HG03342 (cell line): ENCODE measurements around the gene SUPT6H.
"Not testable (repeated sequence)": the region's sequence is repeated elsewhere in the genome, so short reads cannot be mapped to it uniquely, and the experiment has no call there.

Experiments used
- ATAC-seq: cut with Tn5 transposase; IDR thresholded peaks from one replicate; pipeline ENCODE4 v1.9.1; 2021; ENCODE audit warnings: mild to moderate bottlenecking, moderate library complexity; ENCODE audit not compliant: unreplicated experiment

SUPT6H gene

DNA sequence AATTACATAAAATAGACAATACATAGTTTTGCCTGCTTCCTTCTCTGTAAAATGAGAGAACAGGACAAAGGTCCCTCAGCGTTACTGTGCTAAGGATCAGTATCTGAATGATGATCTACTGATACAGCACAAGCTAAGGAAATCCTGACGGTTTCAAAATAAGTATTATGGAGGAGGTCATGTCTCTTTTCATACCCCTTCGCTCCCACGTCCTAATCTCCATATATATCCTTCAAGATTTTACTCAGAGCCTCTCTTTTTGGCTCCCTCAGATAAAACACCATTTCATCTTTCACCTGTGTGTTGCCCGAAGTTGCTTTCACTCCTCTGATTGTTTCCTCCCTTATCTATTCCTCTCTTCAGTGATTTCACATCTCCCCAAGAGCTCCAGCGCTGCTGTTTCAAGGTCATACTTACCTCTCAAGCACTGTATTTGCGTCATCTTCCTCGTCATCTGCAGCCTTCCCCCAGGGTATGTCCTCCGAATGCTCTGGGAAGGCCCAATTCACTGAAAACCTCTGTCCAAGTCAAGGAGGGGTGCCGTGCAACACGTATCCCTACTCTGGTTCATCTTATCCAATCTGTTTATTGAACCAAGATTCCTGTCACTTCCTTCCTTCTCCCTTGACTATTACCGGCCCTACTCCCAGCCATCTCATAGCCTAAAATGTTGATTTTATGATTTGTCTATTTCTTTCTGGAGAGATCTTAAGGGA, 15.8 kb upstream of the SUPT6H start:
- no peak for ATAC-seq

DNA sequence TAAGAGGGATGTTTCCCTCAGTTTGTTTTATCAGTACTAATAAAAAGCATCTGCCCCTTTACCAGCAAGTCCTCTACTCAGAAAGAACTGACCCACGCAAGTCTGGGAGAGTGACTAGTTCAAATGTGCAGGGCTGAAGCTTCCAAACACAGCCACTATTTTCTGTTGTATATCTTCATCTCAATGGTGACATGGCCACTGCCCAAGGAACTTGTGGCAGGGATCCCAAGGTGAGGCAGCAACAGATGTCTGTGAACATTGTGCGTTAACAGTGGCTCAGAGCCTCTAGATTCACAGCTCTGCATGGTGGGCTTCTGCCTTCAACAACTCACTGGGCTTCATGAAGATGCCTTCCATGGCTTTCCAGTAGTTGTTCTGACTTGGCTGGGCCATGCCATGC, 13.3 kb upstream of the SUPT6H start:
- ATAC-seq, result no peak

DNA sequence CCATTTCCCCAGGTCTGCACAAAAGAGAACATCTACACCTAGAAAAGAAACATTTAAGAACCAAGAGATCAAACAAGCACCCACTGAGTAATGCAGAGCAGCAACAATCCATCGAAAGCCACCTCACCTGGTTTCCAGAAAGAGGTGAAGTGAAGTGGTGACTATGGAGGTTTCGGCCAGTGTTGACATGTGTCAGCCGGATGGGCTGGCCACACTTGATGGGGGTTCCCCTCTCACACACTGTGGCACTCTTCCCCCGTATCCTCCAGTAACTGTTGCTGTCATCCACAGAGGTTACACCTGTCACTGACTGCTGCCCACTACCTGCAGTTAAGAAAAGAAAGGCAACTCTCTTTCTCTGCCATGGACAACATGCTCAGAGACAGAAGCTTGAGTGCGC, 6.8 kb upstream of the SUPT6H start:
- no peak for ATAC-seq

DNA sequence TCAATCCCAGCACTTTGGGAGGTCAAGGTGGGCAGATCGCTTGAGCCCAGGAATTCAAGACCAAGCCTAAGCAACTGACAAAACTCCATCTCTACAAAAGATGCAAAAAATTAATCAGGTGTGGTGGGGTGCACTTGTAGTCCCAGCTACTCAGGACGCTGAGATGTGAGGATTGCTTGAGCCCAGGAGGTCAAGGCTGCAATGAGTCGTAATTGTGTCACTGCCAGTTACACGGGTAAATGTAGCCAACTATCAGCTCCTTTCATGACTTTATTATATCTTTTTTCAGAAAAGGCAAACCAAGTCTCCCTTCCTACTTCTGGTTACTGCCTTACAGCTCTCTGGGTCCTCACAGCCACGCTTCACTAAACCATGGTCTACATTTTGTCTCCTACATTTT, 4.2 kb upstream of the SUPT6H start:
- no peak for ATAC-seq

DNA sequence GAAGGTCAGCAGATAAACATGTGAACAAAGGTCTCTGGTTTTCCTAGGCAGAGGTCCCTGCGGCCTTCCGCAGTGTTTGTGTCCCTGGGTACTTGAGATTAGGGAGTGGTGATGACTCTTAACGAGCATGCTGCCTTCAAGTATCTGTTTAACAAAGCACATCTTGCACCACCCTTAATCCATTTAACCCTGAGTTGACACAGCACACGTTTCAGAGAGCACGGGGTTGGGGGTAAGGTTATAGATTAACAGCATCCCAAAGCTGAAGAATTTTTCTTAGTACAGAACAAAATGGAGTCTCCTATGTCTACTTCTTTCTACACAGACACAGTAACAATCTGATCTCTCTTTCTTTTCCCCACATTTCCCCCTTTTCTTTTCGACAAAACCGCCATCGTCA, 3.7 kb upstream of the SUPT6H start:
- not testable (repeated sequence) for ATAC-seq

DNA sequence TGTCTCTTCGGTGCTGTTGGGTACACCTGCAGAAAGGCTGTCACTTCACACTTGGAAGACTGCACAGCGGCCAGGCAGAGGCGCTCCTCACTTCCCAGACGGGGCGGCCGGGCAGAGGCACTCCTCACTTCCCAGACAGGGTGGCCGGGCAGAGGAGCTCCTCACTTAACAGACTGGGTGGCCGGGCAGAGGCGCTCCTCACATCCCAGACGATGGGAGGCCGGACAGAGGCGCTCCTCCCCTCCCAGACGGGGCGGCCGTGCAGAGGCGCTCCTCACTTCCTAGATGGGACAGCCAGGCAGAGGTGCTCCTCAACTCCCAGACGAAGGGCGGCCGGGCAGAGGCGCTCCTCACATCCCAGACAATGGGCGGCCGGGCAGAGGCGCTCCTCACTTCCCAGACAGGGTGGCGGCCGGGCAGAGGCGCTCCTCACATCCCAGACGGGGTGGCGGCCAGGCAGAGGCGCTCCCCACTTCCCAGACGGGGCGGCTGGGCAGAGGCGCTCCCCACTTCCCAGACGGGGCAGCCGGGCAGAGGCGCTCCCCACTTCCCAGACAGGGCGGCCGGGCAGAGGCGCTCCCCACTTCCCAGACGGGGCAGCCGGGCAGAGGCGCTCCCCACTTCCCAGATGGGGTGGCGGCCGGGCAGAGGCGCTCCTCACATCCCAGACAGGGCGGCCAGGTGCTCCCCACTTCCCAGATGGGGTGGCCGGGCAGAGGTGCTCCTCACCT, 3.1 kb upstream of the SUPT6H start:
- not testable (repeated sequence) for ATAC-seq

DNA sequence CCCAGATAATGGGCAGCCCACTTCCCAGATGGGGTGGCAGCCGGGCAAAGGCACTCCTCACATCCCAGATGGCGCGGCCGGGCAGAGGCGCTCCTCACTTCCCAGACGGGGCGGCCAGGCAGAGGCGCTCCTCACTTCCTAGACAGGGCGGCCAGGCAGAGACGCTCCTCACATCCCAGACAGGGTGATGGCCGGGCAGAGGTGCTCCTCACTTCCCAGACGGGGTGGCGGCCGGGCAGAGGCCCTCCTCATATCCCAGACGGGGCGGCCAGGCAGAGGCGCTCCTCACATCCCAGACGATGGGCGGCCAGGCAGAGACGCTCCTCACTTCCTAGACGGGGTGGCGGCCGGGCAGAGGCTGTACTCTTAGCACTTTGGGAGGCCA, 2.5 kb upstream of the SUPT6H start:
- not testable (repeated sequence) for ATAC-seq

DNA sequence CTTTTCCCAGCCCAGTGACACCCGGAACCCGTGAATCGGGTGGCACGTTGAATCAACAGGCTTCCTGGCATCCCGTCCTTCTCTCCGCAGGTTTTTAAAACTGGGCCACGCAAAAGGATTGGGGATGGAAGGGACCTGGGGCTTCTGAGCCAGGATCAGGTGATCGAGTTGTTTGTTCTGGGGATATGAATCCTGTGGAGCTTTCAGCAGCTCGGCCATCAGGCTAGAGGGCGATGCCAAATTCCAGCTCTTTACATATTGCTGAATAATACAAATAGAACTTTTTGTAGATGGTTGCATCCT, 473 bp downstream of the SUPT6H start:
- no peak for ATAC-seq

DNA sequence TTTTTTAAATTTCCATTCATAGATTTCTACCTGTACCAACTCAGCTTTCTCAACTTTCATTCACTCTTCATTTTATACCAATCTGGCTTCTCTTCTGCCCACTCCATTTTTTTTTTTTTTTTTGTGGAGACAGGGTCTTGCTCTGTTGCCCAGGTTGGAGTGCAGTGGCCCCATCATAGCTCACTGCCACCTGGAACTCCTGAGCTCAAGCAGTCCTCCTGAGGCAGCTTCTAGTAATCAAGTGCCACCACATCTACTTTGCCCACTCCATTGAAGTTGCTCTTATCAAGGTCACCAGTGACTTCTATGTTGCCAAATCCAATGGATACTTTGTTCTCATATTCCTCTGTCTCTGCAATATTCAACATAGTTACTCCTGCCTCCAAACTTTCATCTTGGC, 1.7 kb downstream of the SUPT6H start:
- no peak for ATAC-seq

DNA sequence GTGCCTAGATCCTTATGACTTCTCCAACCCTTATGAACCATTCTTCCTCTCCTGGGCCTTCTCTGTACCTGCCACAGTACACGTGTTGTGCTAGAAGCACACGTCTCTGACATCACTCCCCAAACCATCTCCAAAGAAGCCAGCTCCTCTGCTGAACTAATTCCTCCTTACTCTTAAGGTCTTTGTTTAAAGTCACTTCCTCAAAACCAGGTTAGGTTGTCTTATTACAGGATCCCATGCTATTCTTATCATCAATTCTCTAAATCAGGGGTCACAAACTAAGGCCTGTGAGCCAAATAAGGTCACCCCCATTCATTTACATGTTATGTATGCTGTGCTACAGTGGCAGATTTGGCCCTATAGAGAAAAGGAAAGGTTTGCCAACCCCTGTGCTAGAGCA, 4.0 kb downstream of the SUPT6H start:
- no peak for ATAC-seq

DNA sequence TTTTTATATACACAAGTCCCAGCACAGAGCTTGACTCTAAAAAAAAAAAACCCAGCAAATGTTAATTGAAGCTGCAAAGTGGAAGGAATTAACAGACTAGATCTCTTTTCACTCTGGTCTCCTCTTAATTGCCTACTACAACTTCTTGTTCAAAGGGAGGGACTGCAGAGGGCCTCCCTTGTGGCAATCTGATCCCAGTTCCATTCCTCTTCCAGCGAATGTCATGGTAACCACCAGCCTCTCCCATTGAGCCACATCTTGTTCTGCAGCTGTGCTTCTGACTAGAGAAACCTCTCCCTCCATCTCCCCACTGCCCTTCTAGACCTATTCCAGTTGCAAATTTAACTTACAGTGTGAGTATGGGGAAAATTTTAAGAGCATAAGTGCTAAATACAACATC, 5.9 kb downstream of the SUPT6H start:
- ATAC-seq, result no peak

DNA sequence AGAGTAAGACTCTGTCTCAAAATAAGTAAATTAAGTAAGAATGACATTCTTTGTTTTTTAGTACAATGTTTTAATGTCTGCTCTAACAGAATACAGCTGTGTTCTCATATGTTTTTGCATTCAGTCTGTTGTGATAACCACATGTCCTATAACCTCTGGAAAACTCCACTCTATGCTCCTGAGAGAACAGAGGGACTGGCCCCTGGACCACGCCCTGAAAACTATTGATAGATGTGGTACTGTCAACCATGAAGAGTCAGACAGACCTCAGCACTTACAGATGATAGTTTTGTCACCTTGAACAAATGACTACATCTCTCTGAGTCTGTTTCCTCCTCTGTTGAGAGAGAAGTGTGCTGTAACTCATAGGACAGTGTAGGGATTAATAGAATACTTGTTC, 7.9 kb downstream of the SUPT6H start:
- no peak for ATAC-seq

DNA sequence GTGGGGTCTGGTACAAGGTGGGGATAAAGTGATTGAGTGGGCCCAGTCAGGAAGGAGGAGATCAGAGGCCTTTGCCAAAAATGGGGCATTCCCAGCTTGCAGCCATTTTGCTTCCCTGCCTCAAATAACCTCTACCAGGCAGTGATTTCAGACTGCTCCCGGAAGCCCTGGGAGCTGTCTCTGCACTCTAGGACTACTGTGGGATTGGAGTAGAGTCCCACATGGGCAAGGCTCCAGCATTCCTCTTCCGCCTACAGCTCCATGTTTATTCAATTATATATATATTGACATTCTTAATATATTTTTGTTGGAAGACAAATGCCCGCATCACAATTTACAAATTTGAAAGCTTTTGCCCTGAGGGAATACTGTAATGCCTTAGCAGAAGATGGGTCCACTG, 13.5 kb downstream of the SUPT6H start:
- no peak for ATAC-seq

DNA sequence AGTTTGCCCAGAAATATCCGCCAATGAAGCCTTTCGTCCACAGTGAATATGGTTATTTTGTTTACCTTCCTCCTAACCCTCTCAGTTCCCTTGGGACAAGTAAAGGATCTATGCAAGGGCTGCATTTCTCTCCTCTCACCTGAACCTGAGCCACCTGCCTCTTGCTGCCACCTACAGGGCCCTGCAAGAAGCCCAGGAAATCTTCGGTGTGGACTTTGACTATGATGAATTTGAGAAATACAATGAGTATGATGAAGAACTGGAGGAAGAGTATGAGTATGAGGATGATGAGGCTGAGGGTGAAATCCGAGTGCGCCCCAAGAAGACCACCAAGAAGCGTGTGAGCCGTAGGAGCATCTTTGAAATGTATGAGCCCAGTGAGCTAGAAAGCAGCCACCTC, 14.0 kb downstream of the SUPT6H start:
- no peak for ATAC-seq

DNA sequence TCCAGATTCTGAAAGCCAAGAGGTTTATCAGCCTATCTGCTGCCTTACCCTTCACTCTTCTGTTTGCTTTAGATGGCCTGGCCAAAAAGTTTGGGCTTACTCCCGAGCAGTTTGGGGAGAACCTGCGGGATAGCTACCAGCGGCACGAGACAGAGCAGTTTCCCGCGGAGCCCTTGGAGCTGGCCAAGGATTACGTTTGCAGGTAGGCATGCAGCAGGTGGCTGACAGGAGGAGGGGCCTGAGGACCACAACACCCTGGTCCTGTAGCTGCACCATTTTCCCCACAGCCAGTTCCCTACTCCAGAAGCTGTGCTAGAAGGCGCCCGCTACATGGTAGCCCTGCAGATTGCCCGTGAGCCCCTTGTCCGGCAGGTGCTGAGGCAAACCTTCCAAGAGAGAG, 20.6 kb downstream of the SUPT6H start:
- no peak for ATAC-seq

DNA sequence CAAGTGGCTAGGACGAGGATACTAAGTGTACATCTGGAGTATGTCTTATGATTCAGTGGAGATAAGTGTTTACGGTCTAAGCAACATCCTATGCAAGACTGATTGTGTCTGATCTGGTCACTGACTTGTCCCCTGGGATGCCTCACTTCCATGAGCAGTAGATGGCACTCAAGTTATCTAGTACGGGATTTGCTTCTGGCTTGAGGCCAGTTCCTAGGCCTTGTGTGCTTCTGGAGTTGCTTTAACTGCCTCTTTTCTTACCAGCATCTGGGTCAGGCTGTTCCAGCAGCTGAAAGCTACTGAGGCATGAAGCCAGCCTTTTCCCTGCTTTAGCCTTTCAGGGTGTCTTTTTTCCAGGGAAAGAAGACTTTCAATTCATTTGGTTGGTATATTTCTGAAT, 23.0 kb downstream of the SUPT6H start:
- no peak for ATAC-seq

DNA sequence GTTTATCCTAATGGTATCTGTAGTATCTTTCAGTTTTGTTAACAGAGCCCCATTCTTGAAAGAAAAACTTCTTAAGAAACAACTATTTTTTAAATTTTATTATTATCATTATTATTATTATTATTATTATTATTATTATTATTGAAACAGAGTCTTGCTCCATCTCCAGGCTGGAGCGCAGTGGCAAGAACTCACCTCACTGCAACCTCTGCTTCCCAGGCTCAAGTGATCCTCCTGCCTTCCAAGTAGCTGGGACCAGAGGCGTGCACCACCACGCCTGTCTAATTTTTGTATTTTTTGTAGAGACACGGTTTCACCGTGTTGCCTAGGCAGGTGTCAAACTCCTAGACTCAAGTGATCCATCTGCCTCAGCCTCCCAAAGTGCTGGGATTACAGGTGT, 23.4 kb downstream of the SUPT6H start:
- ATAC-seq, result no peak

DNA sequence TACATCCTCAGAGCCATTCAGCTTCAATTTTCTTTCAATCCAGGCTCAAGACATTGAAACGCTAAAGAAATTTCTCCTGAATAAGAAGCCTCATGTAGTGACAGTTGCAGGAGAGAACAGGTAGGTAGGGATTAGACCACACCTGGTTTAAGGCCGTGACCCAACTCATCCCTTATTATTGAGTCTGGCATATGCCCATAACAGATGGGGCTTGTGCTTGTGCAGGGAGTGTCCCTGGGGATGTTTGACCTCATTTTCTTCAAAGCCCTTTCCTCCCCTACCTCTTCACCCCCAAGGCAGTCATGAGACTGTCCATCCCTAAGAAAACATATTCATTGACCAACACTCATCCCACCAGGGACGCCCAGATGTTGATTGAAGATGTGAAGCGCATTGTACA, 24.3 kb downstream of the SUPT6H start:
- no peak for ATAC-seq

DNA sequence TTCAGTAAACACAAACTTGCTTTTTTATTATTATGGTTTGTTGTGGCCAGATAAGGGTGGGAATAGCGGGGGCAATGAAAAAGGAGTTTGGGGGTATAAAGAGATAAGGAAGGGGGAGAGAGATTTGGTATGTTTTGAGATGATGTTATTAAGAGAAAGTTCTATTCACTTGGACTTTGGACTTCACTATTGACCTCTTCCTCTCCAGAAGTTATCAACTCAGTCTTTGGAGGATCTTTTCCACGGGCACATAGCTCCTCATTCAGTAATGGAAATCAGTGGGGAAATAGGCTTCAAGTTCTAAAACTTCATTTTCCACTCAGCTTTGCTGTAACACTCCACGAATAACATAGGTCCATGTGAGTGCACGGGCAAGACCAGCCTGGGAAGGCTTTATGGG, 26.5 kb downstream of the SUPT6H start:
- ATAC-seq, result no peak

DNA sequence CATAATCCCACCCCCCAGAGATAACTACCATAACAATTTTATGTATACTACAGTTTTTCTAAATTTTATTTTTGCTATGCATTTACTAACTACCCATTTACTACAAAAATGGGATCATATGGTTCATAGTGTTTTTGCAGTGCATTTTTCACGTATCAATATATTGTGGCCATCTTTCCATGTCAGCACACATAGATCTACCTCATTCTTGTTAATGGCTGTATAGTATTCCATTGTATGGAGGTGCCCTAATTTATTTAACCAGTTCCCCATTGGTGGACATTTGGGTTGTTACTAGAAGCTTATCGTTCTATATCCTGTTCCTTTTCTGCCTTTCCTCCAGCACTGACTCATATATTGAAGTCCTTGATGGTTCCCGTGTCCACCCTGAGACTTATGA, 27.0 kb downstream of the SUPT6H start:
- no peak for ATAC-seq

DNA sequence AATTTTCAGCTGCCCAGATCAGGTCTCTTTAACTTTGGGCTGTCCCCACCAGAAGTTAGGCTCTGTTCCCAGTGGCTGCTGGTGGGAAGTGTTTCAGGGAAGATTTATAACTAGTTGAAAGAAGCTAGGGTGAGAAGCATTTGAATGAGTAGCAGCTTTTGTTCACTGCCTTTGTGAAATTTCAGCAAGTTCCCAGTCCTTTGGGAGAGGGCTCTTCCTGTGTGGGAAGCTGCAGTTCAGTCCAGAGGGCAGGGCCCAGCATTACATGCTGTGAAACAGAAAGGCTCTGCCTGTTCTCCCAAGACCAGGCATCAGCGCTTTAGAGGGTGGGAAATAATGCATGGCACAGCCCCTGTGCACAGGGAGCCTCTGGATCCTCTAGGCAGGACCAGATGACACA, 31.9 kb downstream of the SUPT6H start:
- no peak for ATAC-seq

DNA sequence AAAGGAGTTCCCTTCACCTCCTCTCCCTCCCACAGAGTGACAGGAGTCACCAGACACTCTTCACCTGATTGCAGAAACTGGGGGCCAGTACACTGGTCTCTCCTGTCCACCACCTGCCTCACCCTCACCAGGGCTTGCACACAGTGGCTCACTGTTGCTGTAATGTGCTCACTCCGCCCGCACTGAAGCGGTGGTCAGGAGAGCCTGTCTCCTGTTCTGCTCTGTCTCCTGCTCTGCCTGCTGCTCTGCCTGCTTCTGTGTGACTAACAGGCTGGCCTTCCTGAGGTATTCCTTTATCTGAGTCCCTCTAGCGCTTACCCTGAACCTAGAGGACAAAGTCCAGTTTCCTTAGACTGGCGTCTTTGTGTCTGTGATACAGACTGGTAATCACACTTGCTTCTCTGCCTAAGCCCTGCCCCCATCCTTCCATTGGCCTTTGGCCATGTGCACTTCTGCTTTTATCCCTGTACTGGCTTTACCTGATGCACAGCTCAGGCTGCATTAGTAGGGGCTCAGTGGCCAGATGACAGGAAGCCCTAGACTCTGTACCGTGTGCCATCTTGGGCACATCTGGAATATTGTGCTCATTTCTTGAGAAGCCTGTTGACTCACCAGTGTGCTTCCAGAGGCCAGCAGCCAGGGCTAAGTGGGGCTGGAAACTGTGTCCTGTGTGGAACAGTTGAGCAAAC, 36.4 kb downstream of the SUPT6H start:
- no peak for ATAC-seq
